HG03064 (cell line): ENCODE measurements around the gene SFN.
"Not testable (repeated sequence)": the region's sequence is repeated elsewhere in the genome, so short reads cannot be mapped to it uniquely, and the experiment has no call there.

ENCODE experiments used
- ATAC-seq: cut with Tn5 transposase; IDR thresholded peaks from one replicate; pipeline ENCODE4 v1.9.1; 2021; ENCODE audit warnings: low read depth; ENCODE audit not compliant: unreplicated experiment

SFN gene

DNA sequence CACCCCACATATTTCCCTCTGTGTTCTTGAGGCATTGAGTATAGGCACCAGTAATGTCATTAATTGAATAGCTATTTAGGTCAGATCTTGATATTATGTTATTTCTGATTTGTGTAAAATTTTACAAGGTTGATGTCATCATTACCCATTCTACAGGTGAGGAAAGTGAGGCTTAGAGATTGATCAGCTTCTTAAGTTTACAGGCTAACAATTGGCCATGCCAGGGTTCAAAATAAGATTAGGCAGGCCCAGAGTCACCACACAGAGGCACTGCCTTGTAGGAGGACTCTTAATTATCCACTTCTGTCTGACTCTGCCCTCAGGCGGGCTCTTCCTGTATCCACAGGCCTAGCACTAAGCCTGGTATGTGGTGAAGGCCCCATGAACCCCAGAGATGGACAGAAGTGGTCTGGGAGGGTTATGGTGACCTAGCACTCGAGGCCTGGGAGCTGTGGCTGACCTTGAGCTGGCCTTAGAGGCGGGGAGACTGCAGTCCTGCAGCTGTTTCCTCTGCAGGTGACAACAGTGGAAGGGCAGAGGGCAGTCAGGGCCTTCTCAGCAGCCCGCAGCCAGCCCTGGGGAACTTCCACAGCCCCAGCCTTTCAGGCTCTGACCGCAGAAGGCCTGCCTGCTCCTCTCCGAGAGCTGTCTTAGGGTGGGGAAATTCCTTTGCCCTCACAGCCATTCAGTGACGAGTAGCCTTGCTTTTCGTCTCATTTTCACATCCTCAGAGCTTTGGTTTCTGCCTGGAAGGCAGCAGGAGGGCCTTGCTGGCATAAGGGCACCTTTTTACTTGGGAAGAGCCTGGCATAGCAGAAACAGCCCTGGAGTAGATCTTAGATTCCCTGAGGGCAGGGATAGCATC is 24.2 kb upstream of the SFN start:
- peak; percentile 82 for ATAC-seq

DNA sequence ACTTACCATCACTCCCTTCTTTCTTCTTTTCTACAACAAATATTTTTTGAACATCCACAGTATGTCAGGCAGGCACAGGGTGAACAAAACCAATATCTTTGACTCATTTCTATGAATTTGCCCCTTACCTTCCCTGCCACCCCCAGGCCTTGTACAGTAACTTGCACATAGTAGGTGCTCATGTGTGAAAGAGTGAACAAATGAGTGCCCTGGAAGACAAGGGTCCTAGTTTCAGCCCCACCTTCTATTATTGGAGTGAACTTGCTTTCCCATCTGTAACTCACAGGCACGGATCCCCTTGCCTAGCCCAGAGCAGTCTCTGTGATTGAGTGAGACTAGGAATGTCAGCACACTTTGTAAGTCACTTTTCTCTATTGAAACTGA is 23.6 kb upstream of the SFN start:
- ATAC-seq = no peak

DNA sequence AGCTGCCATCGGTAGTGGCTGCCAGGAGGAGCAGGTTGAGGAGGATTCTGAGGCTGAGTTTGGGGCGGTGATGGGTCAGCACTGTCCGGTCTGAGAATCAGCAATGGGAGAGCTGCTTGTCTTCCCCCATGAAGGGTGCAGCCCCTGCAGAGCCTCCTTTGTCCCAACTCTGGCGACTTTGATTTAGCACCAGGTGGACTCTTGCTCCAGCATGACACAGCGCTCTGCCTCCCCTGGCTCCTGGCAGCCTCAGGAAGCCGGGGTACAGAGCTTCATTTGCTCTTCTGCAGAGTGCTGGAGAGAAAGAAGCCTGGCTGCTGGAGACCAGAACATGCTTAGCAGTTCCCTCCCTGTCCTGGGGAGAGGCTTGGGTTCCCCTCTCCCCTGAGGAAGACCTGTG is 23.2 kb upstream of the SFN start:
- ATAC-seq = no peak

DNA sequence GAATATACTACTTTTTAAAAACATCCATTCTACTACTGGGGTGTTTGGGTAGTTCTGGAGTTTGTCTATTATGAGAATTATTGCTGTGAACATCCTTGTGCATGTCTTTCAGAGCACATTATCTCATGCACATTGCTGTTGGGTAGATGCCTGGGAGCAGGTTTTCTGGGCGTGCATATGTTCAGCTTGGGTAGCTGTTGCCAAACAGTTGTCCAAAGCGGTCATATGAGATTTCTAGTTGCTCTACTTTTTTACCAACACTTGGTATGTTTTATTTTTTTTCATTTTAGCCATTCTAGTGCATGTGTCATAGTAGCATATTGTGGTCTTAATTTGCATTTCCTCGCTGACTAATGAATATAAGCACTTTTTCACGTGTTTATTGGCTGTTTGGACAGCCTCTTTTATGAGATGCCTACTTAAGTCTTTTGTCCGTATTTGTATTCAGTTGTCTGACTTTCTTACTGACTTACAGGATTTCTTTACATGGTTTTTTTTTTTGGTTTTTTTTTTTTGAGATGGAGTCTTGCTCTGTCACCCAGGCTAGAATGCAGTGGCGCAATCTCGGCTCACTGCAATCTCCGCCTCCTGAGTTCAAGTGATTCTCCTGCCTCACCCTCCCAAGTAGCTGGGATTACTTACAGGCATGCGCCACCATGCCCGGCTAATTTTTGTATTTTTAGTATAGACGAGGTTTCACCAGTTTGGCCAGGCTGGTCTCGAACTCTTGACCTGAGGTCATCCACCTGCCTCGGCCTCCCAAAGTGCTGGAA is 18.3 kb upstream of the SFN start:
- no peak for ATAC-seq

DNA sequence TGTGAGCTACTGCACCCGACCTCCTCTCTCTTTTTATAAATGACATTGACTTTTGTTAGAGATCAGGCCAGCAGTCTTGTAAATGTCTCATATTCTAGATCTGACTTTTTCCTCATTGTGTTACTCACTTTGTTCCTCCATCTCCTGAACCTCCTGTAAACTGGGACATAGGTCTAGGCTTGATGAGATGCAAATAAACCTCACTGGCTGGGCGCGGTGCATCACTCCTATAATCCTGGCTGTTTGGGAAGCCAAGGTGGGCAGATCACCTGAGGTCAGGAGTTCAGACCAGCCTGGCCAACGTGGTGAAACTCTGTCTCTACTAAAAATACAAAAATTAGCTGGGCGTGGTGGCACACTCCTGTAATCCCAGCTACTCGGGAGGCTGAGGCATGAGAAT is 15.1 kb upstream of the SFN start:
- not testable (repeated sequence) for ATAC-seq

DNA sequence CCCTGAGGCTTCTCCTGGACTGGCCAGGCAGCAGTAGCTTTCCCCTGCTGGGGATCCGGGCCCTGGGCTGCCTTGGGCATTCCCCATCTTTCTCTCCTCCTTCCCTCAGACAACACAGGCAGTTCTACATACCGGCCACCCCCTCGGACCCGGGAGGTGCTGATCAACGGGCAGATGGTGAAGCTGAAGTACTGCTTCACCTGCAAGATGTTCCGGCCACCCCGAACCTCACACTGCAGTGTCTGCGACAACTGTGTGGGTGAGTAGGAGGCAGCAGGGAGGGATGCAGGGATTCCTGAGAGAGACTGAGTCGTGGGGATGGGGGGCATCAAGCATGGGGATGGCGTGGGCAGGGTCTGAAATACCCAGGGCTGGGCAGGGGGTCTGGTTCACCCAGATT is 14.4 kb upstream of the SFN start:
- no peak for ATAC-seq

DNA sequence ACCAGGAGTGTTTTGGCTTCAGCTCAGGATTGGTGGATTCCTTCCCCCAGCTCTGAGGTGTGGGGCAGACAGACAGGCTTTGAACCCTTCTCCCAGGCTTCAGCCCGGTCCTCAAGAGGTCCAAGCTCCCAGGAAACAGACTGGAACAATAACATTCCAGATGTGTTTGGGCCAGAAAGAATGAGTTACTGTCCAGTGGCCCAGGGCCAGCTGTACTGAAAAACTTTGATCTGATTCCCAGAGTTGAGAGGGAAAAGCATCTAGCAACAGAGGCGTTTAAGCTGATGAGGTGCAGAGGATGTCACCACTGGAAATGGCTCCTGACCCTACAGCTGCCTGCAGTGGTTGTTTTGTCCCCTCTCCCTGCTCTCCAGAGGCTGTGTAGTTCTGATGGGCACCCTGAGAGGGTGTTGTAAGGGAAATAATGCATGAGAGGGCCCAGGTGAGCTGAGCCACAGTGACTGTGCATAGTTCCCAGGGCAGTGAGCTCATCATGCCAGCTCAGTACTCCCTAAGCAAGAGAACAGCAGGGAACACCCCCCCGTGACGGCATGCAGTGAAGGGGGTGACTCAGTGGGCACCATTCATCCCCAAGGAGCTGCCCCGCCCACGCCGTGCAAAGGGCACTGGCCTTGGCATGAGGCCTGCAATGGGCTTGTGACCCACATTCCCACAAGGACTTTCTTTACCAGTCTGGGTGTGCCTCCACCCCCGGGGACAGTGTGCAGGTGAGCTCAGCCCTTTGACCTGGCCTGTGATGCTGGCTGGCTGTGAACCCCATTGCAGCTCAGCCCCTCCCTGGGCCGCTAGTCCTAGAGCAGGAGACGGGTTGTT is 13.8 kb upstream of the SFN start:
- ATAC-seq = no peak

DNA sequence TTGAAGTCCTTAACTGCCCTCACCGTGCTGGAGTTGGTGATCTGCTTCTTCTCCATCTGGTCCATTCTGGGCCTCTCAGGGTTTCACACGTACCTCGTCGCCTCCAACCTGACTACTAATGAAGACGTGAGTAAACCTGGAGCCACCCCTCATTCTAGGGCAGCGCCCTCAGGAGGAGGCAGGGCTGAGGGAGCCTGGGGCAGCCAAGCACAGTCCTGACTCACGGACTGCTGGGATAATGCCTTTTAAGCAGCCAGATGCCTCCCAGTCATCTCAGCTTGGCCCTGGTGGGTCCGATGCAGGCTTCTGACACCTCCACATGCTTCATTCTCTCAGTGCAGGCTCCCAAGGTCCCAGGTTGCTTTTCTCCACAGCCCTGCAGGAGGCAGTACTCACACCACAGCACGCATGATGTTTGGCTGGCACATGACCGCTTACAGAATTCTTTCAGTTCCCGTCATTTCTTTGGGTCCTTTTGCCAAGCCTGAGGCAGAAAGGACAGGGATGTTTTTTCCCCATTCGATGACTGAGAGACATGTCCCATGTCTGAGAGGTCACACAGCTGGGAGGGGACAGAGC is 11.8 kb upstream of the SFN start:
- ATAC-seq = no peak

DNA sequence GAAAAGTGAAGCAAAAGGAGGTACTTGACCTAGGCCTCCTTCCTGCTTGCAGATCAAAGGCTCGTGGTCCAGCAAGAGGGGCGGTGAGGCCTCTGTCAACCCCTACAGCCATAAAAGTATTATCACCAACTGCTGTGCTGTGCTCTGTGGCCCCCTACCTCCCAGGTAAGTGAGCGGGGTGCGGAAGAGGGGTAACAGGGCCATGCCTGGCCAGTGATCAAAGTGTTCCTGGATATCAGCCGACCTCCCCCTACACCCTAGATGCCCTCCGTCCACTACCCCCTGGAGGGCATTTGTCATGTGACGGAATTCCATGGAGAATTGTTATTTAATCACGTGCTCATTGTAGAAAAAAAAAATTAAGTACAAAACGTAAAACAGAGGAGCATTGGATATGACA is 10.2 kb upstream of the SFN start:
- ATAC-seq = no peak

DNA sequence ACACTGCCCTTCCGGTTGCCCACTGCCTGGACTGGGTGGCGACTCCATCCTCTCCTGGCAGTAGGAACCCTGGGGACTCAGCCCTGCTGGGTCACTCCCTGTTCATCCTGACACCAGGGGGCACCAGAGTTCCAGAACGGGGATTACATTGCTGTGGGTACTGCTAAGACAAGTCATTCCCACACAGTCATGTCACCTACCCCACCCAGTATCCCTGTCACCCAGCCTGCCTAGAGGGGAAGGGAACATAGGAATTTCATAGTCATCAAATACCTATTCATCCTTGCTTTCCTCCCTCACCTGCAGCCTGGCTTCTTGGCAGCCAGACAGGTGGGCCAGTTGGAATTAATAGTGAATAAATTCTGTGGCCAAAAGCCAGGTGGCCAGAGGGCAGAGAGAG is 9.8 kb upstream of the SFN start:
- no peak for ATAC-seq

DNA sequence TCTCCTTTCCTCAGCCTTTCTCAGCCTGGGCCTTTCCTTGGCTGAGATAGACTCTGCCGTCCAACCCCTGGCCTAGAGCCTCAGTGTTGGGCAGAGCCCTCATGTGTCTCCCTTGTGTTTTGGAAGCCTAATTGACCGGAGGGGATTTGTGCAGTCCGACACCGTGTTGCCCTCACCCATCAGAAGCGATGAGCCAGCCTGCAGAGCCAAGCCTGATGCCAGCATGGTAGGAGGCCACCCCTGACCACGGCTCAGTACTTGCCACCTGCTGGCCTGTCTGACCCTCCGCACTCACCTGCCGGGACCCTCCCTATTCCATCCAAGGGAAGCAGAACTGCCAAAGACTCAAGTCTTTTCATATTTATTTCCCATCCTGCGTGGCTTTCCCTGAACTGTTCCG is 9.3 kb upstream of the SFN start:
- no peak for ATAC-seq

DNA sequence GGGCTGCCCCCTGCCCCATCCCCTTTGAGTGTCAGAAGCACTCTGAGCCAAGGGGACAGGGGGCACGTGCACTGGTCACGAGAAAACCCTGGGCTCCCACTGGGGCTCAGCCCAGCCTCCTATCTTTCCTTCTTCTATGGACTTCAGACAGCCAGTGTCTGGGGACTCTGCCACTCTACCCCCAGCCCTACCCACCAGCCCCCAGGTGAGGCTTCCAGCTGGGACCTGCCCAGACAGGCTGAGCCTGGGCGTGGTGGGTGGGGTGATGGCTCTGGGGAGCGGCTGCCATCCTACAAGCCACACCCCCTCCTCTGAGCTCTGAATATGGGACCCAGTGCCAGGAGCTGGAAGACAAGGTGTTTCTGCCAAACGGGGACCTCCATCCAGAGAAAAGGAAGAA is 8.0 kb upstream of the SFN start:
- ATAC-seq = no peak

DNA sequence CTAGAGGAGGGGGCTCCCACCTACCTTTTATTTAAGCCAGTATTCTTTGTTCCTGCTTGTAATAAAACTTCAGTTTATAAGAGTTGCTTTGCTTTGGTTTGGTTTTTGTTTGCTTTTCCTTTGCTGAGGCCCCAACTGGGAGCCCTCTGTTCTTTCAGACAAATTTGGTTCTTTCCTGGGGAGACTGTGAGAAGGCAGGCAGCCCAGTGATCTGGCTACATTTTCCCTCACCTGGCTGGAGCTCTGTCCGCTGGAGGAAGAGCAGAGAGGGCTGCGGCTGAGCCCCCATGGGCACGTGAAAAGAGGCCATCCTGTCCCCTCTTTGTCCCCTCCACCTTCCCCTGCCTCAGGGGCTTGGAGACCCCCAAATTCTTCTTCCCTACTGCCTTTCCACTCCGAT is 7.3 kb upstream of the SFN start:
- ATAC-seq = no peak

DNA sequence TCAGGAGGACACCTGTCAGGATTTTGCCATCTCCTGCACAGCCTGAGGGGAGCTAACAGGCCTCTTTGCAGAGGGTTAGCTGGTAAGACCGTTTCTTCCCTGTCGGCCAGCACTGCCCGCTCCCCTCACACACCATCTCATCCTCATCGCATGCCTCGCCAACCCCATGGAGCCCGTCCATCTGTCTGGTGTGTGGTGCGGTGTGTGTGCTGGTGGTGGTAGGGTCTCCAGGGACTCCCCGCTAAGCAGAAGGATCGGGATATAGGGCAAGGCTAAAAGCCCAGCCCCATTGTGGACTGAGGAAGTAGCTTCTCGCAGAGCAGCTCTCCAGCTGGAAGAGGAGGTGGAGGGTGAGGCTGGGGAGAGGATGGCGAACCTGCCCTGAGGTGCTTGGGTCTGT is 6.8 kb upstream of the SFN start:
- no peak for ATAC-seq

DNA sequence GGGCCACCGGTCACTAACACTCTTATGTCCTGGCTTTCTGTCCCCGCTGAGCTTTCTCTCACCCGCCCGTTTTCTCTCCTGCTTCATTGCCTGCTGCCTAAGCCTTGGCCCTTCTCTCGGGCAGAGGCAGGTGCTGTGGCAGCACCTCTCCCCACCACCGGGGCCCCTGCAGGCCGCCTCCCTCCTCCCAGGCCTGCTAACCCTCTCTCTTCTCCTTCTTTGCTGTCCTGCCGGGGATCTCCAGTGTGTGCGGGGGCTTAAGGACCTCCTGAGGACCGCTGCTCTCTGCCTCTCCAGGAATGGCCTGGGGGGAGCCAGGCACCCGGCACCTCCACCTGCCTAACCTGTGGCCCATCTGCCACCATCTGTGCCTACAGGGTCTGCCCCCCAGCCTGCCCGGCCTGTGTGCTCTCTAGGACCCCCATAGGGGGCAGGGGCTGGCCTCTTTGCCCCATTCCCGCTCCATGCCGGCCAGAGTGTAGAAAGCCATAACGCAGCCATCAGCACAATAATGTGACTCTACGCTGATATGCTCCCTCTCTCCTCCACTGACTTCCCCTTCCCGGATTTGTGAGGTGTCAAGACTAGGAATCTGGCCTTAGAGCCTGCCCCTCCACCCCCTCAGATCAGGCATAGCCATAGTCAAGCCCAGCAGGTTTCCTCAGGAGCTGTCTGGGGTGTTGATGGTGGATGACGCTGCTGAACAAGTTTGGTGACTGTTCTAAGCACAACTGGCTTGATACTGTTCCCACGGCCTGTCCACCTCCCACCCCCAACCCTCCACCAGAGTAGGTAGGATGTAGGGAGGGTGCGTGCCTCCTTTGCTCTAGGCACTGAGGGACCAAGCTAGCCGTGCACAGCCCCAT is 6.1 kb upstream of the SFN start:
- no peak for ATAC-seq

DNA sequence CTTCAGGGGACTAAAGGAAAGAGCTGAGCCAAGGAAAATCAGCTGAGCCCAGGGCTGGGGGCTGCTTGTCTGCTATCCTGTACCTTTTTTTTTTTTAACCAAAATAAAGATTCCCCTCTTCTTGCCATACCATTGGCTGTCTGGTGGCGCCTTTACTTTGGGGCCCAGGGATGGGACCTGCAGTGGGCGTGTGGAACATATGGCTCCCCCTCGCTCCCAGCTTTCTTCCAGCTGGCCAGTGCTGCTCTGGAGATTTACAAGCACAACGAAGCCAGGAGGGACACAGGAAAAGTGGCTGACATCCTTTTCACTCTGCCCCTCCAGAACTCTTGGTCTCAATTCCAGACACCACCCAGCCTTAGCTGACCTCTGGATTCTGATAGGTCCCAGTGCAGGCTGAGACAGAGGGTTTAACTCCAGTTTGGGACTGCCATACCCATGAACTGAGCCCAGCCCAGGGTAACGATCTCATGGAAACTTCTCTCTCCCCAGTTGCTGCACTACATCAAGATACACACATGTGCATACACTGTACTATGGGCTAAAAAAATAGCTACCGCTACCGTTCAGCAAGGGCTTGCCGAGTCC is 5.4 kb upstream of the SFN start:
- ATAC-seq = no peak

DNA sequence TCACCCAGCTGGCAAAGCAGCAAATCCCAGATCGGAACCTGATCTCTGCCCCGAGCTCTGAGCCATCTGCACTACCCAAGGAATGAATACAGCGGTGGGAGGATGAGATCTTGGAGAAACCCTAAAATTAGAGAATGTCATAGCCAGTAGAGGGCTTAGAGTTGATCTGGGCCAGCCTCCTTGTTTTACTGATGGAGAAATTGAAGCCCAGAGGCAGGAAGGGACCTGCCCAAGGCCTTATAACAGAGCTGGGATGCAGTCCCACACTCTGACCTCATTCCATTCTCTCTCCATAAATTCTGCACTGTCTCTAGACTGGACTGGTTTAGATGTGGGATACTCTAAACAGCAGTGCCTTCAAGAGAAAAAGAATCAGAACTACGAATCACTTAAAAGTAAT is 4.8 kb upstream of the SFN start:
- no peak for ATAC-seq

DNA sequence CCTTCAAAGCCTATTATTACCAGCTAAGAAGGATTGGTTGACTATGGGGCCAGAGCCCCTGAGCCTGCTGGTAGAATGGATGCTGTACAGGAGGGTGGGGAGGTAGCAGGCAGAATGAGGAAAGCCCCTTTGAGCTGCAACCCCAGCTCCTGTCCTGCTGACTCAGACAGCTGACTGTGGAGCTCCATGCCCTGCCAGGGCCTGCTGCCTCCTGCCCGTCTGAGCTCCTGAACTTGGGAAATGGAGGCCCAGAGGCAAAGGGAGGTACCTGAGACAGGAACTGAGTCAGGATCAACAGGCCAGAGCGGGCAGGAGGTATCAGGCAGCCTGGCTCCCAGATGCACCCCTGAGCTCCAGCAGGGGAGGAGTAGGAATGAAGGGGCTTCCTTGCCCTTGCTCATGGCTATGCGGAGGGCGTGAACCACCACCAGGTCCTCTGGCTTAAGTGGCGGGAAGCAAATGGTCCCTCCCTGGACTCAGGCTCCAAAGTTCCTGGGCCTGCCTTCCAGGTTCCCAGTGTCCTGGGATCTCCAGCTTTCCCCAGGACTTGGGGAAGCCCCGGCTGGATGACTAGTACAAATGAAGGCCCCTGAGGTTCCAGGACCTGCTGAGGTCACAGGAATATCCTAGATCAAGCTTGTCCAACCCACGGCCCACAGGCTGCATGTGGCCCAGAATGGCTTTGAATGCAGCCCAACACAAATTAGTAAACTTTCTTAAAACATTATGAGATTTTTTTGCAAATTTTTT is 3.9 kb upstream of the SFN start:
- ATAC-seq = no peak

DNA sequence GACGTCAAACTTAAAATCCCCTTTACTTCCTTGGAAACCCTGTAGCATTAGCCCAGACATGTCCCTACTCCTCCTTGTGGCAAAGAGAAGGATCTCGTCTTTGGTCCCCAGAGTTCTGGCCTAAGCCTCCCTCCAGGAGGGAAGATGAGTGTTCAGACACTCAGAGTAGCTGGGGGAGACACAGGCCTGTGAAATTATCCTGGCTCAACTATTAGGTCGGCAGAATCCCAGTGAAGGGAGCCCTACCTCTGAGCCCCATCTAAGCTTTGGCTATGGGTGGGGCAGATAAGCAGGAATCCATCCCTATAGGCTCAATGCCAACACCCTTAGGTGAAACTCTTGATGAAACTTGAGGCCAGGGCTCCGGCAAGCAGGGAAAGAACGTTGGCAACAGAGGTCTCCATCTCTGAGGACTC is 1.7 kb upstream of the SFN start:
- no peak for ATAC-seq
